ENCODE measurements around the gene TRABD2B.

The TRABD2B gene

DNA sequence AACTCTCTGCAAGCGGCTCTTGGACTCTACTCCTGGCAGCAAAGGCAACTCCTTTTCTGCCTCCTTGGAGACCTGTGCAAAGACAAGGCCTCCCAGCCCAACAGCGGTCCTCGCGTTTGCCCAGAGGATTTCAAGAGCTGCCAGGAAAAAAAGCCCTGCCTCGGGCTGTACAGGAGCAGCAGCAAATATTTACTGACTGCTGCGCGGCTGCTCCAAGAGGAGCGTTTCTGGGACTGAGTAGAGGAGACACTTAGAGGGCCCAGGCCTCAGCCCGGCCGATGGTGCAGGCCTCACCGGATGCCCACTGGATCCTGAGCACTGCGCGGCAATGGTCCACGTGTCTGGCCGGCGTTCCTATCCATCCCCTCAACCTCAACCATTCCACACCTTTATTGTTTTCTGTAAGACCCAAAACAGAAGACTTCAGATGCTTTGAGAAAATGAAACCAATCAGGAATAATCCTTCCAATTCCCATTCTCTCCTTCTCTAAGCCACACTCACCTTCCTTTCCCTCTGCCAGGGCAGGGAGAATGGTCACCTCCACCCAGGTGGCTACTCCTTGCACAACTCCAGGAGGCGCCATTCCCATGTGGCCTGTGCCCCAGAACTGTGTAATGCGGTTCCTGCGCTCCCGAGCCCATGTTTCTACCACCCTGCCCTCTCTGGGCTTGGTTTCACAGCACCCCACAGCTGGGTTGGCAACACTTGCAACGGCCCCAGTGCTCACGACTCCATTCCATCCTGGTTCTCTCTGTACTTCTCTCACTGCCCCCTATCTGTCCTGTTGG is 215.8 kb downstream of the TRABD2B start:
- no peak for DNase-seq (ENCODE audit: low read depth in 2 of 3, low spot score in 2 of 3)

DNA sequence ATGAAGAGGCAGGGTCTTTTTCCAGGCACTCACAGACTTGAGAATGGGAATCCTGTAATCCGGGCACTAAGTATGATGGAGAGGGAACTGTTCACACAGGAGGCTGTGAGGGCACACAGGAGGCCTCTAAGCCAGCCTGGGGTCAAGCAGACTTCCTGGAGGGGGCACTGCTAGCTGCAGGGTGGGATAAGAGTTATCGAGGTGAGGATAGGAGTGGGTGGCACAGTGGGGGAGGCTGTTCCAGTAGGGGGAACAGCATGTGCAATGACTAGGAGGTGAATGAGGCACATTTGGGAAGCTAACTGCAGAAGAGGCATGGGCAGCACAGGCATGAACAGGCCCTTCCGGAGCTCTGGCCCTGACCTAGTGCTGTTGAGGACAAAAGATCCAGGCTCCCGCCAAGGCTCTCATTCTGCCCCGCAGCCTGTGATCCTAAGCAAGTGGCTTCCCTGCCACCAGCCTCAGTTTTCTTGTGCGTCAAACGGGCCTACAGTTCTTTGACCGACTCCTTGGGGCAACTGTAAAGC is 216.7 kb downstream of the TRABD2B start:
- no peak for DNase-seq (ENCODE audit: low read depth in 2 of 3, low spot score in 2 of 3)

DNA sequence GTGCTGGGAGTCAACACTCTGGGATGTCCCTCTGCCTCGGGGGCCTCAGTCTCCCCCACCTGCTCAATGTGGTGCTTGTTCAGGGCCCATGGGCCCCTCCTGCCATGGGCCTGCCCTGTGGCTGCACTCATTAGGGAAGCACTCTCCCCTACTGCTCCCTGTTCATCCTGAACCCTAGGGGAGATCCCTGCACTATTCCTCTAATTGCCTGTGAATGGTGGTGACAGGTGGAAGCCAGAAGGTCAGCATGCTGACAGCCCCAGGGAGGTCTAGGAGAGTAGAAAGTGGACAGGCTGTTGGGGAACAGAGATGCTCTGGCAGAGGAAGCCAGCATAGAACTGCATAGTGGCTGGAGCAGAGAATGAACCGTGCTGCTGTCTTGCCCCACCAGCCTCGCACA is 217.6 kb downstream of the TRABD2B start:
- DNase-seq (ENCODE audit: low read depth in 2 of 3, low spot score in 2 of 3), result no peak

DNA sequence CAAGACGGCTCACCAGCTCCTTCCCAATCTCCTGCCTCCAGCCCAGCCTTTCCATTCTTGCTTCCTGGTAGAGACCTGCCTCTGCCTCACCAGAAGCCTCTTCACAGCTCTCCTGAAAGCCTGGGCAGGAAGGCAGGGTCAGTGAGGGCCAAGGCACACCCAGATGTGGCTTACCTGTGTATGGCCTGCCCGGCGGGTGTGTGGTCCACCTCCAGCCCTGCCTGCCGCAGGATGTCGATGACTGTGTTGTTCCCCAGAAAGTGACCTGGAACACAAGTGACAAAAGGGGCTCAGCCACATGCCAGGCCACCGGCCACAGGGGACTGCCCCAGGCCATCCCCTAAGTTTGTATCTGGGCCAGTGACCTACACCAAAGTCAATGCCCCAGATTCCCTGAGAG is 218.9 kb downstream of the TRABD2B start:
- no peak for DNase-seq (ENCODE audit: low read depth in 2 of 3, low spot score in 2 of 3)

DNA sequence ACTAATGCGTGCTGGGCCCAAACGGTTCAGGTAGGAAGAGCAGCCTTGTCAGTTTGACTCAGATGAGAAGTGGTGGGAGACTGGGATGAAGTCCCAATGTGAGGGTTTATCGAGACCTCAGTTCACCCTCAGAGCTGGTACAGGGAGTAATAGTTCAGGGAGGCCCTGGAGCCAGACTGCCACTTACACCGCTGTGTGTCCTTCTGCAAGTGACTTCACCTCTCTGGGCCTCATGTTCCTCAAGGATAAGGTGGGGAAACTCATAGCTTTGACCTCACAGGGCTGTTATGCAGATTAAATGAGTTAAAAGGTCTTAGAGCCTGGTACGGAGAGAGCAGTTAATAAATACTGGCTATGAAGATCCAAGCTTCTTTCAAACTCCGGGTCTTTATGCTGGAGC is 219.9 kb downstream of the TRABD2B start:
- DNase-seq (ENCODE audit: low read depth in 2 of 3, low spot score in 2 of 3), result no peak

DNA sequence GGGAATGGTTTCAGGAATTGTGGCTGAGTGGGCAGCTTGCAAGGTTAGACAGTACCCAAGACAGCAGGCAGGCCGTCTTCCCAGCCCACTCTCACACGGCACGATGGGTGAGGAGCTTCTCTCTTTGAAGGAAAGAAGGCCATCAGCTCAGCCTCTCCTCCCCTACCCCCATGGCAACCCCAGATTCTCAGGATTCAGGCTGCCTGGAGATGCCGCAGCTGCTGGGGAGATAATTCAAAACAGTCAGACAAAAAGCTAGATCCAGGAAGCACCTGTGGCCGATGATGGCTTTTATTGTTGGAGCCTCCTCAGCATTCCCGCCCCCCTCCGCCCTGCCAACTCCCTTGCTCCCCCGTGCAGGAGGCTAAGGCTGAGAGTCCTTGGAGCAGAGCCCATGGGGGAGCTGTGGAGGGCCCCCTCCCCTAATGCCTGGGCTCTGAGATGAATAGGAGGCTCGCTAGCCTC is 220.5 kb downstream of the TRABD2B start:
- DNase-seq (ENCODE audit: low read depth in 2 of 3, low spot score in 2 of 3), result no peak

DNA sequence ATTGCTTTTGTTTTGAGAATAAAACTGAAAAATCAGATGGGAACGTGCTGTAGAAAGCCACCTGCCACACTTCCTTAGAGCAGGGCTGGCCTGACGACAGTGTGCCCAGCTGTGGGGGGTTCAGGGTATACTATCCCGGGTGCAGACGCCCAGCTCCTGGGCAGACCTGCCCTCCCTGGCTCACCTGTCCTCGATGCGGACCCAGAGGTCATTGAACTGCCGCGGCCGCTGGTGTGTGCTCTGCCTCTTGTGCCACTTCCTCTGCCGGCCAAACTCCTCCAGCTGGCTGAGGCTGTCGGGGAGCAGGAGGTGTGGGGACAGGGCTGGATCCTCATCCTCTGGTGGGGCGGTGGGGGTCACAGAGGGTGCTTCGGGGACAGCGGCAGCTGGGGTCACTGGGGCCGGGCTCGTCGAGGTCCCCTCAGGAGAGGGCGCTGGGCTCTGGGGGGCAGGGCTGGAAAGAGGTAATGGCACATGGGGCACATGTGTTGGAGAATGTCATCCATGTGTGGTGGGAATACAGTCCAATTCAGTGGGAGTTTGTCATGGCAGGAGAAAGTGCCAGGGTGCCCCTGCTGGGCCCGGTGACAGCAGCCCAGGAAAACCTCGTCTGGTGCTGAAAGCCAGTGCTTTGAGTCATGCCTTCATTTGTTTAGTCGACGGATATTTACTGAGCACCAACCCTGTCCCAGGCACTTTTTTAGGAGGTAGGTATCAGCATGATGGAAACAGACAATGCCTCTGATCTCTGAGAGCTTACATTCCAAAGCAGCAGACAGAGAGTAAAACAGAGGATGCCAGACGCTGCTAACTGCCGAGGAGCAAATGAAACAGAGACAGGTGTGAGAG is 222.0 kb downstream of the TRABD2B start:
- DNase-seq (ENCODE audit: low read depth in 2 of 3, low spot score in 2 of 3), result no peak

DNA sequence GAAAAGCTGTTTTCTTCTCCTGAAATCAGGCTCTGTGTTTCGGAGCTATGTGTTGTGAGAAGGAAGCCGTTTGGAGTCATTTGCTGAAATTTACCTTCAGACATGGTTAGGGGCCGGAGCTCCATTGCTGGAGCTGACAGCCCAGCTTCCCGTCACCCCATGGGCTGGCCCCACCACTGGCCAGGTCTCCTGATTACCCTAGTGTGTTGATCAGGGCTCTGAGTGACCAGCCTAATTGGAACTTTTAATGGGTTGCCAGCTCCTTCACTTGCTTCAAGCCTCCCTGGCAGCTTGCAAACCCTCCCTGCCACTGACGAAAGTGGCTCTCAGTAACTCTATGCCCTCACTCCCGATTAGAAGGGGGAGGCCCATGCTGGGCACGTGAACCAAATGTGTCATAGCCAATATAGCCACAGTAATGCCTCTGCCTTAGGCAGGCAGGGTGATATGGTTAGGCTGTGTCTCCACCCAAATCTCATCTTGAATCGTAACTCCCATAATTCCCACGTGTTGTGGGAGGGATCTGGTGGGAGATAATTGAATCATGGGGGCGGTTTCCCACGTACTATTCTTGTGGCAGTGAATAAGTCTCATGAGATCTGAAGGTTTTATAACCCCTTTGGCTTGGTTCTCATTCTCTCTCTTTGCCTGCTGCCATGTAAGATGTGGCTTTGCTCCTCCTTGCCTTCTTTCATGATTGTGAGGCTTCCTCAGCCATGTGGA is 224.1 kb downstream of the TRABD2B start:
- no peak for DNase-seq (ENCODE audit: low read depth in 2 of 3, low spot score in 2 of 3)

DNA sequence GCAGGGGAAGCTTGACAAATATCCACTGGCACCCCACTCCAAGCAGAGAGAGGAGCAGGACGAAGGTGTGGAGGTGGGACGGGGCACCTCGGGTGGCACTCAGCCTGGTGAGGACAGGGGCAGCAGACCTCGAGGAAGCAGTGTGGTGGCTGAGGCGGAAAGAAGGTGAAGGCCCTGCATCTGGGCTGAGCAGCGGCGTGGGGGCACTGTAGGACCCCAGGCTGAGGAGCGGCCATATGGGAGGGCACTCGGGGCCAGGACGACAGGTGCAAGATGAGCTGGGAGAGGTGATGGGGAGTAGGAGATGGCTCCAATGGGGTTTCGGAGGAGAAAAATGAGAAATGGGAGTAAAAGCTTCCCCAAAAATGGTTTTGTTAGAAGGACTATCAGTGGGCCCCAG is 224.9 kb downstream of the TRABD2B start:
- DNase-seq (ENCODE audit: low read depth in 2 of 3, low spot score in 2 of 3), result no peak

DNA sequence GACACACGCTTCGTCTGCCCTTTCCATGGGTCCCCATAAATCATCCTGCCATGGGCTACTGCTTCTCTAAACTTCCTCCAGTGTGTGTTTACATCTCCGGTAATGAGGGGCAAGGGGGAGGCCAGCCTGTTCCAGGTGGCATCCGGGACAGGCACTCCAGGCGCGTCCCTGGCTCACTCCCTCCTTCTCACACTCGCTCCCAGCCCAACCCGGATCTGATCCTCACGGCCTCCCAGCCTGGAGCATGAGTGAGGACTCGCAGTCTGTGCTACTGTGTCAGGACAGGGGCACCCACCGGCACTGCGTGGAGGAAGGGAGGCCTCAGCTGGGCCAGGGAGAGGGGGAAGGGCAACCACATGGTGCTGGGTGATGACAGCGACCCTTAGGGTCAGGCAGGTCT is 225.4 kb downstream of the TRABD2B start:
- no peak for DNase-seq (ENCODE audit: low read depth in 2 of 3, low spot score in 2 of 3)

DNA sequence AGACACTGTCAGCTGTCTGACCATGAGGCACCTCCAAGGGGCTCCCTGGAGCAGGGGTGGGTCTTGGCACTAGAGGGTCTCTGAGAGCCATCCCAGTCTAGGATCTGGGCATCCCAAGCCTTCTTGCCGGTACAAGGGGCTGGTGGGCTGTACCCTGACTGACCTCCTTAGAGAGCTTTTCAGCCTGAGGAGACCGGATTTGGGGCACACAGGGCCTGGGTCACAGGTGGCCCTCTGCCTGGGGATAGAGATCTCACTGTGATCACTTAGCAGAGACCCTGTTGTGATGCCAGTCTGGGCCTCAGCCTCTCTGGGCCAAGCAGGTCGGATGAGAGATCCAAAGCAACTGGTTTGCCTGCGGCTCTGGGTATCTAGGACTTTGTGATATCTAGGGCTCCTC is 227.2 kb downstream of the TRABD2B start:
- DNase-seq (ENCODE audit: low read depth in 2 of 3, low spot score in 2 of 3), result no peak

DNA sequence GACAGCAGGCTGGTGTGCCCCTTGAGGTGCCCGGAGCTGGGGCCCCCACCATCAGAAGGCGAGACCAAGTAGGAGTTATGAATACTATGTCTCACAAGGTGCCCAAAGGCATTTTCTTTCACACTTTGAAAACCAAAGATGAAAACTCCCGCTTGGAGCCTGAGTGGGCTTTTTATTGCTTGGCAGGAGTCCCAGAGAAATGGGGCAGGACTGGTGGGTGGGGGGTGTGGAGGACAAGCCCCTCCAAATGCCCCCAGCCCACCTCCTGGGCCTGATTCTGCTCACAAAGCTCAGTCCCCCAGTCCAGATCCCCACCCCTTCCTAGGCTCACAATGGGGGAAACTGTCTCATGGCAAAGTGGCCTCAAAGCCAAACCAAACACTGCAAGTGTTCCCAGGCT is 227.9 kb downstream of the TRABD2B start:
- DNase-seq (ENCODE audit: low read depth in 2 of 3, low spot score in 2 of 3), result no peak

DNA sequence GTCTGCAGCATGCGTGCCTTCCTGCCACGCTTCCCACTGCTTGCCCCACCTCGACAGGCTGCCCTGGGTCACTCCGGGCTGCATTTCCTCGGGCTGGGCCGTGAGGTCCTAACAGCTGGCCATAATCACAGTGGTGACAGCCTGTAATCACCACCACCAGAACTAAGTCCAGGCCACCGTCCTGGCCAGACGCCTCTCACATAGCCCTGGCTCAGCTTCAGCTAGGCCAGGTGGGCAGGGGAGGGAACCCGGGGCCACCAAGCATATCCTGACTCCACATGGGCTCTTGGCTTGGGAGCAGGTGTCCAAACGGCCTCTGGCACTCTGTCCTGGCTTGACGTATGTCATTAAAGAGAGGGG is 229.5 kb downstream of the TRABD2B start:
- DNase-seq (ENCODE audit: low read depth in 2 of 3, low spot score in 2 of 3), result no peak

DNA sequence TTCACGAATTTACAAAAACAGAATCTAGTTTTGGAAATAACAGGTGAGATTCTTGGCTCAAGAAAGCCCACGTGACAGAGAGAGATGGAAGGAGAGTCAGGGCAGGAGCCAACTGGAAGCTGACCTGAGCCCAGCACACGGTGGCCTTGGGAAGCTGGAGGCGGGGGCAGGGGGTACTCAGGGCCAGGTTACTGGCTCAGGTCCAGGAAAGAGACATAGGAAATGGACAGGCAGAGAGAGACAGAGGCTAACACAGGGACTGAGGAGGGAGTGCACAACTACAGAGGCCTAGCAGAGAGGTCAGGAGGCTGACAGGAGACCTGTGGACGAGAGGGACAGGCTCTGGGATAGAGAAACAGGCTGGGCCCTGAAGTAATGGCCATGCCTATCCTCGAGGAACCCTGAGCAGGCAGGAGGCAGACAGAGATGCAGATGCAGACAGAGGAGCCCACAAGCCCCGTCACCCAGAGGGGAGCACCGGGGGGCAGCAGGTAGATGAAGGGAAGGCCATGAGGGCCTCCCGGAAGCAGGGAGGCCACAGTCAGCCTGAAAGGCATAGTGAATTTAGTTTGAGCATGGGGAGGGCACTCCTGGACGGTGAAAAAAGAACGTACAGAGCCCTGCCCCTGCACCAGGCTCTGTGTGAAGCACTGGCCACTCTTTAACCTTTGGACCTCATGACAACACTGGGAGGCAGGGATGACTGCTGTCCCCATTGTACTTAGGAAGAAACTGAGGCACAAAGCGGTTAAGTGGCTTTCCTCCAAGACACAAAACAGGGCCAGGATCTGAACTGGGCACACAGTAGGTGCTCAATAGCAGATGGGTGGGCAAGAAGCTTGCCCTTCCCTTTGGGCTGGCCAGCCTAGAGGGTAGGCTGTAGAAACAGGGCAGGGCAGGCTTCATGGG is 230.1 kb downstream of the TRABD2B start:
- no peak for DNase-seq (ENCODE audit: low read depth in 2 of 3, low spot score in 2 of 3)

DNA sequence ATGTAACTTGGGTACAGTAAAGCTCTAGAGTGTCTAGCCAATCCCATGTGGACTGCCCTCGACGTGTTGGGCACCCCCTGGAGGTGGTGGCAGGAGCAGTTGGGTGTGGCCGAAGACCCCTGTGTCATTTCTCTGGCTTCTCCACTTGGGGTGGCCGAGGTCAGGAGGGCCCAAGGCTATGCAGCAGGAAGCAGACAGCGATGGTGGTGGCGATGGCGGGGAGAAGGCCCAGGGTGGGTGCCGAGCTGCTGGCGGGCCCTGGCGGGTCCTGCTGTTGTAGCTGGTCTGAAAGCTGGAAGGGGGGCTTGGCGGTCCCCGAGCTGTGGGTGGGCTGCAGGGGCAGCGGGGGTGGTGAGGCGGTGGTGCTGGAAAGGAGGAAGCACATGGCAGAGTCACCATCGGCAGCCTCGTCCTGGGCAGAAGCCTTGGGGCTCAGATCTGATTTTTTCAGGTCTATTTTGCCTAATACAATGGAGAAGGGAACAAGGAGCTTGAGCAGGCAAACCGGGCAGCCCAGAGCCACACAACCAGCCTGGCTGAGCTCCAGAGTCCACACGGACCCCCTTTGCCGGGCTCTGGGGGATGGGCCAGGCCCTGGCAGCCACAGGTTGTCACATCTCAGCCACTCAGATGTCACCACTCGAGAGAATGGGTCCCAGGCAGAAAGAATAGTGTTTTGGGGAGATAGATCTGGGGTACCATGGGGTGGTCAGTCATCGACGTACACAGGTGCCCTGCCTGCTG is 231.3 kb downstream of the TRABD2B start:
- DNase-seq (ENCODE audit: low read depth in 2 of 3, low spot score in 2 of 3), result no peak

DNA sequence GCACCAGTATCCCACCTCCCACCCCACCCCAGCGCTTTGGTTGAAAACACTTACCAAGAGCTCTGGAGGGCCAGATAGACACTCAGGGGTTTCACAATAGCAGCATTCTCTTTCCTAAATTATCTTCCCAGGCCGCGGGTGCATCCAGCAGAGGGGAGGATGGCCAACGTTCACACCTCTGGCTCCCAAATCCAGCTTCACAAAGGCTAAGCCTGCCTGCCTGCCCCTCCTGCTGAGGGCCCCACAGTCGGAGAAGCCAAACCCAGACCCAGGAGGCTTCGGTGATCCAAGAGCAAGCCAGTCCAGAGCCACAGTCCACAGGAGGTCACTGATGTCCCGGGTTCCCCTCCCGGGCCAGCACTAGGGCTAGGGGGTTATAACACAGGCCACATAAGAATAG is 231.9 kb downstream of the TRABD2B start:
- DNase-seq (ENCODE audit: low read depth in 2 of 3, low spot score in 2 of 3), result no peak

DNA sequence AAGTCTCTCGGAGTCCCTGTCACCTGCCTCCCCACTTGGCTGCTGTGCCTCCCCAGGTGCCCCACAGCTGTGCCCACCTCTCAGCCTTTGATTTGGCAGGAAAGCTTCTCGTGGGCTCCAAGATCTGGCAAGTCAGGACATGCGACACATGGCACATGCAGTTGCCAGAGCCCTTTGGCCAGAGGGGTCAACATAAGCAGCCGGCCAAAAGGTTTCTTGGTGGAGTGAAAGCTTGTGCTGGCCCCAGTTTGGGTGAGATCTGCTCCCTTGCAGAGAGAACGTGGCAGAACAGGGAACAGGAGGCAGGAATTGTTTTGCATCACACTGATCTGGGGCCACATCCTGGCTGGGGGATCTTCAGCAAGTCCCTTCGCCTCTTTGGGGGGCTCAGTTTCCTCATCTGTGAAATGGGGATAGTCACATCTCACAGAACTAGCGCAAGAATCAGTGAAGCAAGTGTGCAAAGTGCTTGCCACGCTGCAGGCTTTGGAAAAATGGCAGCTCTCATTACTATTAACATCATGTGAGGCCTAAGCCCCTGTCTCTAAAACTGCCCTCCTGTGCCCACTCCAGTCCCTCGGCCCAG is 232.6 kb downstream of the TRABD2B start:
- no peak for DNase-seq (ENCODE audit: low read depth in 2 of 3, low spot score in 2 of 3)

DNA sequence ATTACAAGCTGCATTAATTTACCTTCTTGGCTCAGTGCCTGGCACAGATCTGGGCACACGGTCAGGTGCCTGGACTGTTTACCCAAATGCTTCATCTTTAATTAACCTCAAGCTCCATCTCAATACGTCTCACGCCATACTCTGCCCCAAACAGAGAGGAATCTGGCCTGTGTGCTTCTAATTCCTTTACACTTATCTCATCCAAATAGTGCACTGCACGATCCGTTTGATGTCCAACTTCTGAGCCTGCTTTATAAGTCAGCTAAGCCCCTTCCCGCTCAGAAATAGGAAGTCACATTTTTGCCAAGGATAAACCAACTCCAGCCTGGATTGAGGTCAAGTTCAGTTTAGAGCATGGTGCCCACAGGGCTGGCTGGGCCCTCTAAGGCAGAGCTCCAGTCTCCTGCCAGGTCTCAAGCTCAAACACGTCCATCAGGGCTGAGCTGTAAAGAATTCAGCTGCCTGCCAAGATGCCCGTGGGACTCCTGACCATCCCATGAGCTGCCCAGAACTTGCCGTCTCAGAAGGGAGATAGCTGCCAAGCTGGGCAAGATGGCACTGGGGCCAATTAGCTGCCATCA is 233.5 kb downstream of the TRABD2B start:
- DNase-seq (ENCODE audit: low read depth in 2 of 3, low spot score in 2 of 3), result no peak

DNA sequence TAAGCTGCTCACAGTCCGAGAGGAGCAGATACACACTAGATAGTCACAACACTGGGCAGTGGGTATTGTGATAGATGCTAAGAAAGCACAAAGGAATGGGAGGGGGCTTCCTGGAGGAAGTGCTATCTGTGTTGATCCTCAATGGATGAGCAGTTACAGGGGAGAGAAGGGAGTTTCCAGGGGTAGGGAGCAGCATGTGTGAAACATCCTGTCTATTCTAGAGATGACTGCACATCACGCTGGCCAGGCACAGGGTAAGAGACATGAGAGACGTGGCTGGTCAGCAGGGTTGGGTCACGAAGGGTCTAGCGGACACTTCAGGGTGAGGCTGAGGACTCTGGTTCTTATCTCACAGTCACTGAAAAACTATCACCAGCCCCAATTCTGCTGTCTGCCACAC is 235.2 kb downstream of the TRABD2B start:
- DNase-seq (ENCODE audit: low read depth in 2 of 3, low spot score in 2 of 3), result no peak
